Measurements from ENCODE around the gene UGP2. TPM values are rescaled to one million over a fixed set of nuclear protein-coding genes. Genes with fewer than 3 reads are reported as not detected.
"Not testable (repeated sequence)": the region's sequence is repeated elsewhere in the genome, so short reads cannot be mapped to it uniquely, and the experiment has no call there.

The UGP2 gene
- polyA plus RNA-seq, 2 of the 4 experiments (the other 2 are of a cell fraction): 114 to 162 TPM

DNA sequence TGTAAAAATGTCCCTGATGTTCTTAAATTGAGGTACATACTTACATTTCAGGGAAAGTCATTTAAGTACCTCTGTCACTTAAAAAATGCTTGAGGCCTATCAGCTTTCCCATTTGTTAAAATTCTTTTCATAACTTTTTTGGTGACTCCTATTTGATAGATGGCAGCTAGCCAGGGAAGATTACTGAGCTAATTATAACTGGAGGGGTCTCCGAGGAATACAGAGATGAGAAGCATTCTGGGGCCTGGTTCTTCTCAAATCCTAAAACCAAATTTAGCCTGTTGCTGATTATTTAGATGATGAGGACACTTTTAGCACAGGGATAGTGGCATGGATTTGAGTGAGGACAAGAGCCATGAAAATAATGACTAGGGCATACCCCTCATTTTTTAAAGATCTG is 4.8 kb downstream of the UGP2 start (continued):
- TF ChIP-seq CHD4 (IDR thresholded peaks at IDR 0.05; ENCODE audit: borderline replicate concordance): no peak
- no peak for TF ChIP-seq HEYL (CRISPR knock-in tag; IDR thresholded peaks at IDR 0.05)
- no peak for TF ChIP-seq NPAS2 (CRISPR knock-in tag; IDR thresholded peaks at IDR 0.05; ENCODE audit: borderline replicate concordance)
- TF ChIP-seq, protein P1, sequence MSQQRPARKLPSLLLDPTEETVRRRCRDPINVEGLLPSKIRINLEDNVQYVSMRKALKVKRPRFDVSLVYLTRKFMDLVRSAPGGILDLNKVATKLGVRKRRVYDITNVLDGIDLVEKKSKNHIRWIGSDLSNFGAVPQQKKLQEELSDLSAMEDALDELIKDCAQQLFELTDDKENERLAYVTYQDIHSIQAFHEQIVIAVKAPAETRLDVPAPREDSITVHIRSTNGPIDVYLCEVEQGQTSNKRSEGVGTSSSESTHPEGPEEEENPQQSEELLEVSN (IDR thresholded peaks at IDR 0.05; ENCODE audit: borderline replicate concordance, low read depth): no peak
- no peak for TF ChIP-seq CBX2 (IDR thresholded peaks at IDR 0.05; ENCODE audit: borderline replicate concordance, low read depth)
- no peak for TF ChIP-seq POLR2AphosphoS2 (conservative IDR thresholded peaks at IDR 0.05; ENCODE audit: low read length)
- TF ChIP-seq, protein P2, sequence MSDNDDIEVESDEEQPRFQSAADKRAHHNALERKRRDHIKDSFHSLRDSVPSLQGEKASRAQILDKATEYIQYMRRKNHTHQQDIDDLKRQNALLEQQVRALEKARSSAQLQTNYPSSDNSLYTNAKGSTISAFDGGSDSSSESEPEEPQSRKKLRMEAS (IDR thresholded peaks at IDR 0.05): no peak
- no peak for TF ChIP-seq KDM5A (IDR thresholded peaks at IDR 0.05)
- TF ChIP-seq RNF2 (IDR thresholded peaks at IDR 0.05; ENCODE audit: borderline replicate concordance, low read depth): no peak
- no peak for TF ChIP-seq RAD21 (conservative IDR thresholded peaks at IDR 0.05 in 1 of 2, IDR thresholded peaks at IDR 0.05 in 1 of 2)
- TF ChIP-seq FOSB (CRISPR knock-in tag; IDR thresholded peaks at IDR 0.05): no peak
- TF ChIP-seq, protein P3, sequence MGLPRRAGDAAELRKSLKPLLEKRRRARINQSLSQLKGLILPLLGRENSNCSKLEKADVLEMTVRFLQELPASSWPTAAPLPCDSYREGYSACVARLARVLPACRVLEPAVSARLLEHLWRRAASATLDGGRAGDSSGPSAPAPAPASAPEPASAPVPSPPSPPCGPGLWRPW (IDR thresholded peaks at IDR 0.05): no peak
- no peak for TF ChIP-seq SMC3 (IDR thresholded peaks at IDR 0.05)

DNA sequence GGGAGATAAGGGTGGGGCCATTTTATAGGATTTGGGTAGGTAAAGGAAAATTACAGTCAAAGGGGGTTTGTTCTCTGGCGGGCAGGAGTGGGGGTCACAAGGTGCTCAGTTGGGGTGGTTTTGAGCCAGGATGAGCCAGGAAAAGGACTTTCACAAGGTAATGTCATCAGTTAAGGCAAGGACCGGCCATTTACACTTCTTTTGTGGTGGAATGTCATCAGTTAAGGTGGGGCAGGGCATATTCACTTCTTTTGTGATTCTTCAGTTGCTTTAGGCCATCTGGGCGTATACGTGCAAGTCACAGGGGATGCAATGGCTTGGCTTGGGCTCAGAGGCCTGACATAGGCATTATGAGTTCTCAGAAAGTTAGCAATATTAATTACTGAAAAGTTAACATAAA is 5.9 kb downstream of the UGP2 start:
- CTCF ChIA-PET; DNase-seq (ENCODE audit: low read depth in 1 of 2, low spot score in 1 of 2); H3K9me3 ChIP-seq; H3K4me2 ChIP-seq; POLR2A ChIA-PET; ATAC-seq; FAIRE-seq; H3K4me3 ChIP-seq; H3K27ac ChIP-seq: not testable (repeated sequence)
- peaks cover 30% of the 10 kb centered on the region; the same call in 2 of the 3 replicates for H3K4me1 ChIP-seq
- 95% methylated on average over 4 of the region's 4 CpGs for WGBS (ENCODE audit: missing lambda C conversion rate)

DNA sequence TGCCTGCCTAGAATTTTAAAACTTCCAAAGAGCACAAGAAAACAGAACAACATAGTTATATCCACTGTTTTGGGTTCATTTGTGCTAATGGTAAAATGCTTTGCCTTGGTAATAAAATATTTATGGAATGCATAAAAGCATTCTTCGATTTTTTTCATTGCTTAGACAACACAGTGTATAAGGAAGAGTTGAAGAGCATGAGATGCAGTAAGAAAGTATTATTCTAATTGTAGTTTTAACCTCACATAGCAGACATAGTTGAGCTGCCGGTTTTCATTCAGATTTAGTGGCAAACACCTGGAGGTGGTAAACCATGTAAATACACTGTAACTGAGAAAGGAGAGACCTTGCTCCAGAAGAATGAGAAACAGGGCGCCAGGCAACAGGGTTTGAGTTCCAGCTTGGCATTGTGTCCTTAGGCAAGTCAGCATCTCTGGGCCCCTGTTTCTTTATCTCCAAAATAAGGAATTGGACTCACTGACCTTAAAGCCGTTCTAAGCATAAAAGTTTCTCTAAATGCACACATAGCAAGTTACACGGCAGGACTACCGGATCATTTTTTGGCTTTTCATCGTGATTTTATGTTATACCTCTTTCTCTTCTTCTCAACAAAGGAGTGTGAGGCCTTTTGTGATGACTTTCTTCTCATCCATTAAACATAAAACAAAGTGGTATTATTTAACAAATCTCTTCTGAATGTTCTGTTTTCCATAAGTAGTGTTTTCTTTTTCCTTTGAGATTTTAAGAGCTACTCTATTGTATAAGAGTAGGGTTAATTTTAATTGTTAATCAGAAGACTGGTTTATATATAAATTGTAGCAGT is 7.9 kb downstream of the UGP2 start:
- no peak for ATAC-seq
- POLR2A ChIA-PET: interaction anchor here (3.1 kb wide), 1 partner anchor 8 kb away, joined by 17 read pairs; the partner anchor contains the start of gene UGP2
- no peak for FAIRE-seq

More for the DNA sequence above, 7.9 kb downstream of the UGP2 start:
- Histone ChIP-seq H3K4me1 (peaks cover 30% of the 10 kb centered on the region), H3K4me2 (peak overlapping the region; percentile 5; the same call in 2 of the 3 replicates), H3K27ac (no peak overlapping the region; a peak in 1 of 6 replicates), H3K9me3 (no peaks in the 10 kb centered on the region), H3K4me3 (no peak overlapping the region)
- 84% methylated on average over 7 of the region's 7 CpGs for WGBS (ENCODE audit: missing lambda C conversion rate)
- no peak for TF ChIP-seq FOXS1 (CRISPR knock-in tag; IDR thresholded peaks at IDR 0.05)
- TF ChIP-seq, protein P4, sequence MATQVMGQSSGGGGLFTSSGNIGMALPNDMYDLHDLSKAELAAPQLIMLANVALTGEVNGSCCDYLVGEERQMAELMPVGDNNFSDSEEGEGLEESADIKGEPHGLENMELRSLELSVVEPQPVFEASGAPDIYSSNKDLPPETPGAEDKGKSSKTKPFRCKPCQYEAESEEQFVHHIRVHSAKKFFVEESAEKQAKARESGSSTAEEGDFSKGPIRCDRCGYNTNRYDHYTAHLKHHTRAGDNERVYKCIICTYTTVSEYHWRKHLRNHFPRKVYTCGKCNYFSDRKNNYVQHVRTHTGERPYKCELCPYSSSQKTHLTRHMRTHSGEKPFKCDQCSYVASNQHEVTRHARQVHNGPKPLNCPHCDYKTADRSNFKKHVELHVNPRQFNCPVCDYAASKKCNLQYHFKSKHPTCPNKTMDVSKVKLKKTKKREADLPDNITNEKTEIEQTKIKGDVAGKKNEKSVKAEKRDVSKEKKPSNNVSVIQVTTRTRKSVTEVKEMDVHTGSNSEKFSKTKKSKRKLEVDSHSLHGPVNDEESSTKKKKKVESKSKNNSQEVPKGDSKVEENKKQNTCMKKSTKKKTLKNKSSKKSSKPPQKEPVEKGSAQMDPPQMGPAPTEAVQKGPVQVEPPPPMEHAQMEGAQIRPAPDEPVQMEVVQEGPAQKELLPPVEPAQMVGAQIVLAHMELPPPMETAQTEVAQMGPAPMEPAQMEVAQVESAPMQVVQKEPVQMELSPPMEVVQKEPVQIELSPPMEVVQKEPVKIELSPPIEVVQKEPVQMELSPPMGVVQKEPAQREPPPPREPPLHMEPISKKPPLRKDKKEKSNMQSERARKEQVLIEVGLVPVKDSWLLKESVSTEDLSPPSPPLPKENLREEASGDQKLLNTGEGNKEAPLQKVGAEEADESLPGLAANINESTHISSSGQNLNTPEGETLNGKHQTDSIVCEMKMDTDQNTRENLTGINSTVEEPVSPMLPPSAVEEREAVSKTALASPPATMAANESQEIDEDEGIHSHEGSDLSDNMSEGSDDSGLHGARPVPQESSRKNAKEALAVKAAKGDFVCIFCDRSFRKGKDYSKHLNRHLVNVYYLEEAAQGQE (IDR thresholded peaks at IDR 0.05): no peak
- TF ChIP-seq ZNF302 (CRISPR knock-in tag; IDR thresholded peaks at IDR 0.05): no peak
- TF ChIP-seq CBX8 (IDR thresholded peaks at IDR 0.05): no peak
- TF ChIP-seq, protein P5, sequence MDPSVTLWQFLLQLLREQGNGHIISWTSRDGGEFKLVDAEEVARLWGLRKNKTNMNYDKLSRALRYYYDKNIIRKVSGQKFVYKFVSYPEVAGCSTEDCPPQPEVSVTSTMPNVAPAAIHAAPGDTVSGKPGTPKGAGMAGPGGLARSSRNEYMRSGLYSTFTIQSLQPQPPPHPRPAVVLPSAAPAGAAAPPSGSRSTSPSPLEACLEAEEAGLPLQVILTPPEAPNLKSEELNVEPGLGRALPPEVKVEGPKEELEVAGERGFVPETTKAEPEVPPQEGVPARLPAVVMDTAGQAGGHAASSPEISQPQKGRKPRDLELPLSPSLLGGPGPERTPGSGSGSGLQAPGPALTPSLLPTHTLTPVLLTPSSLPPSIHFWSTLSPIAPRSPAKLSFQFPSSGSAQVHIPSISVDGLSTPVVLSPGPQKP (IDR thresholded peaks at IDR 0.05; ENCODE audit: low read depth, low read length): no peak
- TF ChIP-seq RAD21 (conservative IDR thresholded peaks at IDR 0.05 in 1 of 2, IDR thresholded peaks at IDR 0.05 in 1 of 2): no peak
- TF ChIP-seq KDM5A (IDR thresholded peaks at IDR 0.05): no peak
- TF ChIP-seq MYC (IDR thresholded peaks at IDR 0.05; ENCODE audit: borderline replicate concordance, low read length): no peak
- no peak for TF ChIP-seq HOXB5 (CRISPR knock-in tag; IDR thresholded peaks at IDR 0.05)
- TF ChIP-seq, protein P3 (IDR thresholded peaks at IDR 0.05): no peak
- TF ChIP-seq ZC3H11A (IDR thresholded peaks at IDR 0.05): no peak
- TF ChIP-seq EP300 (IDR thresholded peaks at IDR 0.05): no peak
- TF ChIP-seq, protein P6, sequence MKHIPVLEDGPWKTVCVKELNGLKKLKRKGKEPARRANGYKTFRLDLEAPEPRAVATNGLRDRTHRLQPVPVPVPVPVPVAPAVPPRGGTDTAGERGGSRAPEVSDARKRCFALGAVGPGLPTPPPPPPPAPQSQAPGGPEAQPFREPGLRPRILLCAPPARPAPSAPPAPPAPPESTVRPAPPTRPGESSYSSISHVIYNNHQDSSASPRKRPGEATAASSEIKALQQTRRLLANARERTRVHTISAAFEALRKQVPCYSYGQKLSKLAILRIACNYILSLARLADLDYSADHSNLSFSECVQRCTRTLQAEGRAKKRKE (CRISPR knock-in tag; IDR thresholded peaks at IDR 0.05; ENCODE audit: low read depth): no peak
- CTCF ChIA-PET: interaction anchor here (0.8 to 6.1 kb wide), 4 partner anchors 12 to 157 kb away, joined by 3 to 33 read pairs (median 3); no protein-coding TSS in a partner anchor
- no peak for DNase-seq (ENCODE audit: low read depth in 1 of 2, low spot score in 1 of 2)
